NOMO-1 (cell line): ENCODE measurements around the gene LSM7.
"Not testable (repeated sequence)": the region's sequence is repeated elsewhere in the genome, so short reads cannot be mapped to it uniquely, and the experiment has no call there.

Experiments used
- DNase-seq, 2 experiments: peaks; one replicate each; lab custom pipeline; 2025; ENCODE audit not compliant: unreplicated experiment in 2 of 2; lab: John Stamatoyannopoulos, UW

The LSM7 gene

GRCh38 chr19:2282062-2282861 is 46.1 kb downstream of the LSM7 start, which contains the start of gene PEAK3:
TSS of gene PEAK3 (minus strand) at chr19:2282175. CDS start at chr19:2280931, 1,244 bp downstream.
- peak; percentile 57 to 81 for DNase-seq

- DNase-seq, result not testable (repeated sequence)
Observed at GRCh38 chr19:2281265-2282061, 46.9 kb downstream of the LSM7 start.

- DNase-seq, result no peak
Observed at GRCh38 chr19:2280633-2281264, 47.6 kb downstream of the LSM7 start.

GRCh38 chr19:2278459-2279158 is 49.8 kb downstream of the LSM7 start:
- no peak for DNase-seq

GRCh38 chr19:2277138-2277537 is 51.2 kb downstream of the LSM7 start:
- DNase-seq, result no peak

- DNase-seq, result no peak
Observed at GRCh38 chr19:2276429-2276986, 51.9 kb downstream of the LSM7 start.

- no peak for DNase-seq
Observed at GRCh38 chr19:2275588-2276428, 52.6 kb downstream of the LSM7 start.

GRCh38 chr19:2274931-2275535 is 53.4 kb downstream of the LSM7 start:
- DNase-seq, result peak; percentile 55 to 60

GRCh38 chr19:2274185-2274711 is 54.1 kb downstream of the LSM7 start:
- DNase-seq, result no peak

- DNase-seq, result peak; percentile 75 to 87
Observed at GRCh38 chr19:2273356-2274184, 54.8 kb downstream of the LSM7 start.
